IPS-11a (cell line): ENCODE data around the gene TYW1.
A peak's percentile ranks its signal among the peaks of the same experiment; 100 is the strongest.
"Not testable (repeated sequence)": the region's sequence is repeated elsewhere in the genome, so short reads cannot be mapped to it uniquely, and the experiment has no call there.

Source experiments
- H3K4me3 ChIP-seq: one replicate; pipeline ENCODE4 v1.5.1; 2013; ENCODE audit warnings: low read depth, low read length, control low read depth

TYW1 gene

GRCh38 chr7:66994691-66995049 is 2.0 kb upstream of the TYW1 start:
- peak overlapping the region; percentile 72 for H3K4me3 ChIP-seq

DNA sequence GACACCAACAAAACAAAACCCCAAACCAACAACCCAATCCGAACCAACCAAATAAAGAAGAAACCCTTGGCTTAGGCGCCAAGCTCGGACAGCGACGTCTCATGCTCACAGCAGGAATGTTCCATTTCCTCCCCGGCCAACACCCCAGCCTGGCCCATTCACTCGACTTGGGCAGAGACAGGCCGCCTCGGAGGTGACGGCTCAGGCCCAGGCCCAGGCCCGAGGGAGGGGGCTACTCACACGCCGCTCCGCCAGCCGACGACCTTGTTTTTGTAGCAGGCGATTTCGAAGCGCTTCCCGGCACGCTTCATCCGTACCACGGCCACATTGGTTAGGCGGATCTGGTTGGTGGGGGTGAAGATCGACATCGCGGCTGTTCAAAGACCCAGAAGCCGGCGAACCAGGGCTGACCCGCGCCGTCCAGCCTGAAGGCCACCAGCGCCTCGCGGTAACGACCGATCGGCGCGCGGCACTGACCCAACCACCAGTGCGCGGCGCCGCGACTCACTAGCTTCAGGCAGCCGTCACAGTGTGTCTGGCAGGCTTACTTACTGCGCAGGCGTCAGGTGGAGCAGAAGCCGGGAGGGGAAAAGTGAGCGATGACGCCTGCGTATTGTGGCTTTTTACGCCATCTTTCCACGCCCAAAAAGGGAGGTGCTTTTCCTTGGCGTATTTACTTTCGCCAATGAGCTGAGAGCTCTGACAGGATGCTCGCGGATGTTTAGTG is 1.4 kb upstream of the TYW1 start, which contains the start of gene SBDS:
Gene SBDS (minus strand): TSS at position 537 of the 727 bp plus-strand sequence. CDS start 169 bp downstream, at position 368.
- peak within 1 kb of the TSS; percentile 72 for H3K4me3 ChIP-seq

DNA sequence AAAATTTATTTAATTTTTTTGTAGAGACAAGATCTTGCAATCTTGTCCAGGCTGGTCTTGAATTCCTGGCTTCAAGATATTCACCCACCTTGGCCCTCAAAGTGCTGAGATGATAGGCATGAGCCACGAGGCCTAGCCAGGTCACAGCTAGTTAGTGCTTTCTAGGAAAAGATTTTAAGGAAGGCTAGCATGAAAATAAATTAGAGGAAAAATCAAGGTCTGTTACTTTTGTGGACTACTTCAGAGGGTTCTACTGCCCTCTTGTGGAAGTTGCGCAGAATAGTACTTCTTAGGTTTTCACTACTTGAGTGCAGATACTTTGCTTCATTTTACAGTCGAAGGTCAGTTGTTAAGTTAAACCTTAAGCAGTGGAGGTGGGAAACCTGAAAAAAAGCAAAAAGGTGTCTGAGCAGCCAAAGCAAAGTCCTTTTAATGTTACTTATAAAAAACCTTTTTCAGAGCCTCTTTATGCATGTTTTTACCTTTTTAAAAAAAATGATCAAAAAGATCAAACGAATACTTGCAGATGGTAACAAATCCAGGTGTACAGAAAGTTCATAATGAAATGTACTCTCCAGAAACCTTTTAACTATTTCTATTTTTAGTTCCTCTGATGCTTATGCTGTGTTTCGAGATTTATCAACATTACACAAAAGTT is 4.1 kb downstream of the TYW1 start:
- not testable (repeated sequence) for H3K4me3 ChIP-seq

DNA sequence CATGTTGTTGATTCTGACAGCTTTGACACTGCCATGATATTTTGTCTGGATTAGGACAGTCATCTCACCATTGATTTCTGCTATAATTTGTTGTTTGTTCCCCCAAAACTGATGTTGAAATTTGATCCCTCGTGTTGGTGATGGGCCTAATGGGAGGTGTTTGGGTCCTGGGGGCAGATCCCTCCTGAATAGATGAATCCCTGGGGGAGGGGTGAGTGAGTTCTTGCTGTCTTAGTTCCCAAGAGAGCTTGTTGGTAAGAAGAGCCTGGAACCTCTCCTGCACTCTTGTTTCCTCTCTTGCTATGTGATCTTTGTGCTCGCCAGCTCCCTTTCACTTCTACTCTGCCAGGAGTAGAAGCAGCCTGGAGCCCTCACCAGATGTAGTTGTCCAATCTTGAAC is 7.5 kb downstream of the TYW1 start:
- H3K4me3 ChIP-seq, result not testable (repeated sequence)

- no peak overlapping the region for H3K4me3 ChIP-seq
Observed at GRCh38 chr7:67006965-67007364, 10.3 kb downstream of the TYW1 start.

GRCh38 chr7:67008260-67008659 is 11.6 kb downstream of the TYW1 start:
- H3K4me3 ChIP-seq, result no peak overlapping the region

GRCh38 chr7:67009677-67010076 is 13.0 kb downstream of the TYW1 start:
- H3K4me3 ChIP-seq, result not testable (repeated sequence)

GRCh38 chr7:67014076-67014622 is 17.5 kb downstream of the TYW1 start:
- H3K4me3 ChIP-seq, result not testable (repeated sequence)

DNA sequence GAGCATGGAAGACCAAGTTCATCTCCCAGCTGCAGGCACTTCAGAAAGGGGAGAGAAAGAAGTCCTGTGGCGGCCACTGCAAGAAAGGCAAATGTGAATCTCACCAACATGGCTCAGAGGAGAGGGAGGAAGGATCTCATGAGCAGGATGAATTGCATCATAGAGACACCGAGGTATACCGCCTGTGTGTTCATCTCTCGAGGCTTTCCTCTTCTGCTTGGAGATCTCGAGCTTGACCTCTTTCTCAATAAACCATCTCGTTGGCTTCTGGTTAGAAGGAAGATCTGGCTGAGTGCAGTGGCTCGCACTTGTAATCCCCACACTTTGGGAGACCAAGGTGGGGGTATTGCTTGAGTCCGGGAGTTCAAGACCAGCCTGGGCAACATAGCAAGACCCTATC is 21.3 kb downstream of the TYW1 start:
- not testable (repeated sequence) for H3K4me3 ChIP-seq

- H3K4me3 ChIP-seq, result no peak overlapping the region
Observed at GRCh38 chr7:67018940-67019339, 22.3 kb downstream of the TYW1 start.

DNA sequence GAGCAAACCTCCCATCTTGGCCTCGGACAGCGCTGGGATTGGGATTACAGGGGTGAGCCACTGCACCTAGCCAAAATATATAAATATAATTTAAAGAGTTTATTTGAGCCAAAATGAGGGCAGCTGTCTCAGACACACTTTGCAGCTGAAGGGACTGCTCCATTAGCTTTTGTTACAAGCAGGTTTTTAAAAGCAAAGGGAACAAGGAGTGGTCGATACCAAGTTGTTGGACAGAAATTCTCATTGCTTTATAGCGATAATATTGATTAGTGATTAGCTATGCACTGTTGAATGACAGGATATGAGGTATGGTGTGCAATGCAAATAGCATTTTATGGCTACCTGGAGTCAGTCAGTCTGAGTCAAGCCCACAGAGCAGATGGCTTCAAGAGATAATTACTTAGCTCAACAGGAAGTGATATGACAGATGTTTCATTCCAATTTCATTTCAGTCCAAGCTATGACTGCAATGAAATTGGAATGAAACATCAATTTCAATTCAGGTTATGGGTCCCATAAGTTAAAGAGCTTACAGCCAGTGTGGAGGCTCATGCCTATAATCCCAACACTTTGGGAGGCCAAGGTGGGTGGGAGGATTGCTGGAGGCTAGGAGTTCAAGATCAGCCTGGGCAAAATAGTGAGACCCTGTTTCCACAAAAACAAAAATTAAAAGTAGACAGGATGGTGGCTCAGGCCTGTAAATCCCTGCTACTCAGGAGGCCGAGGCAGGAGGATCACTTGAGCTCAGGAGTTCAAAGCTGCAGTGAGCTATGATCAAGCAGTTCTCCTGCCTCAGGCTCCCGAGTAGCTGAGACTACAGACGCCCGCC is 23.1 kb downstream of the TYW1 start:
- no peak overlapping the region for H3K4me3 ChIP-seq

- no peak overlapping the region for H3K4me3 ChIP-seq
Observed at GRCh38 chr7:67021260-67021659, 24.6 kb downstream of the TYW1 start.

DNA sequence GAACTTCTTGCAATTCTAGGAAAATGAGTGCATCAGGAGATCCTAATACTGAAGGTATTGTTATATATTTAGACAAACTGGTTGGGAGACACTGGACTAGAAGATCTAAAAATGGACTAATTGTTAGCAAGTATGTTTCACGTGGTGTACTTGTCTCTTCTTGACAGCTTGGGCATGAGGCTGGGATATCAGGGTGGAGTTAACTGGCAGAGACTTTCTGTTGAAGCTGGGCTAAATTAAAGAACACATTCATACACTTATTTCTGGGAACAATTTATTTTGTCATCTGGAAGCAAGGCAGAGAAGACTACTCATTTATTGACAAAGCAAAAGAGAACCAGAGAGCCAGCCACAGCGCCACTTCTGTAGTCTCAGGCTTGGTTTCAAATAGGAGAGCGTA is 25.9 kb downstream of the TYW1 start:
- no peak overlapping the region for H3K4me3 ChIP-seq

DNA sequence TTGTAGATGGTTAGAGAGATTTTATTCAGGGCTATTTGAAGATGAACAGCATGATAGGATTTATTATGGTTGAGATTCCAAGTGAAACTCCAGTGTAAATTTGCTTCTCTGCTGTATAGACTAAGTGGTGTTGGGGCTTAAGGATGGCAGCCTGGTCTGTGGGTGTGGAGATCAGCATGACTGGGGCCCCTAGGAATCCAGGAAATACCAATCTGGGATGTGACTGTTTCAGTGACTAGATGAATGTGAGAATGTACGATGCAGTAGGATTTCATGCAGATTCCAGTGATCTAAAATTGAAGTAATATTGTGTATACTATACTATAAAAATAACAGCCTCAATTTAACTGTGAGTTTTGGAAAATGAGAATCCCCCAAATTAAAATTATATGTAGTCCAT is 28.8 kb downstream of the TYW1 start:
- not testable (repeated sequence) for H3K4me3 ChIP-seq

GRCh38 chr7:67031685-67032084 is 35.1 kb downstream of the TYW1 start:
- H3K4me3 ChIP-seq, result not testable (repeated sequence)

GRCh38 chr7:67033251-67033650 is 36.6 kb downstream of the TYW1 start:
- no peak overlapping the region for H3K4me3 ChIP-seq

- H3K4me3 ChIP-seq, result not testable (repeated sequence)
Observed at GRCh38 chr7:67036432-67037395, 40.1 kb downstream of the TYW1 start.

DNA sequence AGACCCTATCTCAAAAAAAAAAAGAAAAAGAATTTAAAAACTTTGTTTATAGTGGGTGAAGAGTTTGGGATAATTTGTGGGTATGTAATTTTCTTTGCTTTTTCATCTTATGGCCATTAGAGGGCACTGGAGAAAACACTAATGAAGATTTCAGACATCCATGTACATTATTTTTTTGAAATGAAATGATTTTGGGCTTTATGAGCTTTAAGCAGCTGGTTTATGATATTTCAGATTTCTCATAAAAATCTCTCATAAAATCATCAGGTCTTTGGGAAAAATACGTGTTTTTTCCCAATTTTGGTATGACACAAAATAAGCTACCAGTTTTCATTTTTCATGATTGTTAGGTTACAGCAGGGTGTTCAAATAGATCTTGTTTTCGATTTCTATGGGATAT is 44.2 kb downstream of the TYW1 start:
- H3K4me3 ChIP-seq, result not testable (repeated sequence)

DNA sequence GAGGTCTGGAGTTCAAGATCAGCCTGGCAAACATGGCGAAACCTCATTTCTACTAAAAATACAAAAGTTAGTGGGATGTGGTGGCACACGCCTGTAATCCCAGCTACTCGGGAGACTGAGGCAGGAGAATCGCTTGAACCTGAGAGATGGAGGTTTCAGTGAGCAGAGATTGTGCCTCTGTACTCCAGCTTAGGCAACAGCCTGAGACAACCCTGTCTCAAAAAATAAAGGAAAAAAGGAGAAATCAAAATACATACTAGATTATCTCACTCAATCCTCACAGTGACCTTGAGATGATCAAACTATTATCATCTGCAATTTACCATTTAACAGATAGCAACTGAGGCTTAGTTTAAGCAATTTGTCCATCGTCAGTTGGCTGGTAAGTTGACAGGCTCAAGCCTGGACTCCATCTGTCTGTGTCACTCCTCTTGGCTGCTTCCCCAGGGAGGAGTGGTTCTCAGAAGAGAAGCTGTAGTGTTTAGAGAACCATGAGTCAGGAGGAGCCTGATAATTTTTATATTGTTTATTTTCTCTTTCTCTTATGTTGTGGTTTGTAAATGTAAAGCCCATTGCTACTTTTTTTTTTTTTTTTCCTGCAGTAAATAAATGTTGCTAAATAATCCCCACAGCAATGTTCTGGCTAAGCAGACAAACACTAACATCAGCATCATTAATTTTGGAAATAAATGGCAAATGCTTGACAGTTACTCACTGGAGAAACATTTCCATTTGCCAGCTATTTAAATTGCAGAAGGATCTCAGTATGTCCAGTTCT is 46.3 kb downstream of the TYW1 start:
- H3K4me3 ChIP-seq, result not testable (repeated sequence)

GRCh38 chr7:67043559-67043930 is 46.9 kb downstream of the TYW1 start:
- H3K4me3 ChIP-seq, result not testable (repeated sequence)
